ENCODE data around the gene CCNF. TPM values are rescaled to one million over a fixed set of nuclear protein-coding genes. Genes with fewer than 3 reads are reported as not detected.

CCNF gene
- total RNA-seq, 2 experiments from 2014 or later = 0.81 to 1.3 TPM

- H3K27me3 Mint-ChIP-seq = no peaks in the 10 kb centered on the region
- Histone ChIP-seq H3K9me3 (ENCODE audit: control insufficient read depth in 1 of 2, insufficient read depth in 1 of 2, low read length in 2 of 2) (no peaks in the 10 kb centered on the region), H3K27me3 (ENCODE audit: control insufficient read depth in 1 of 2, insufficient read depth in 2 of 2, low read length in 2 of 2) (no peaks in the 10 kb centered on the region), H3K36me3 (ENCODE audit: insufficient read depth, low read length) (no peaks in the 10 kb centered on the region), H3K4me3 (ENCODE audit: low read length) (no peak overlapping the region), H3K27ac (ENCODE audit: low read depth in 1 of 2, low read length in 2 of 2) (no peak overlapping the region), H3K4me1 (ENCODE audit: insufficient read depth, low read length) (peaks cover 6% of the 10 kb centered on the region)
- ATAC-seq (ENCODE audit: poor library complexity) (no peak), DNase-seq (peak in 2 of 14 experiments; percentile 50 to 56)
- H3K27ac Mint-ChIP-seq = no peak overlapping the region
- POLR2A ChIA-PET = no interaction called here
- no peak overlapping the region for H3K4me3 Mint-ChIP-seq
- no peak for TF ChIP-seq CTCF (IDR thresholded peaks at IDR 0.05)
- no peaks in the 10 kb centered on the region for H3K9me3 Mint-ChIP-seq
- H3K4me1 Mint-ChIP-seq (ENCODE audit: low read depth) = peaks cover 7% of the 10 kb centered on the region
- no peaks in the 10 kb centered on the region for H3K36me3 Mint-ChIP-seq (ENCODE audit: low read depth)
- CTCF ChIA-PET = no interaction called here
- intact Hi-C loops (cut with DNase I, micrococcal nuclease) = no loop called here
Measured at GRCh38 chr16:2507665-2508064, 78.4 kb downstream of the CCNF start.

Small RNA genes within 50 kb of the gene (microRNA-seq; reads per million reads assigned to microRNA genes)
- not detected for gene MIR6767 (ENCODE audit: borderline microRNAs expressed, borderline replicate concordance)
- not detected for gene MIR6768 (ENCODE audit: borderline microRNAs expressed, borderline replicate concordance)

Other genes with a start within 250 kb of the CCNF start
- gene CASKIN1, start 232.8 kb upstream of the CCNF start, total RNA-seq = under 1 TPM in 1 of 2 experiments, not detected in 1; 0.06 TPM
- gene MLST8, start 224.0 kb upstream of the CCNF start, total RNA-seq = 10 to 100 TPM; 22.9 to 26.4 TPM
- gene BRICD5, start 218.6 kb upstream of the CCNF start, total RNA-seq = 1 to 10 TPM; 4.2 to 5.0 TPM
- gene PGP, start 214.6 kb upstream of the CCNF start, total RNA-seq = 1 to 10 TPM; 8.1 to 8.5 TPM
- gene E4F1, start 205.9 kb upstream of the CCNF start, total RNA-seq = 10 to 100 TPM; 31.8 to 33.8 TPM
- under 1 TPM; 0.22 to 0.36 TPM for gene DNASE1L2, start 193.0 kb upstream of the CCNF start, total RNA-seq
- gene ECI1, start 177.9 kb upstream of the CCNF start, total RNA-seq = 10 to 100 TPM; 10.1 to 12.5 TPM
- gene RNPS1, start 161.3 kb upstream of the CCNF start, total RNA-seq = 100 to 1,000 TPM; 211 to 214 TPM
- 1 to 10 TPM; 7.0 to 7.7 TPM for gene ABCA3, start 88.7 kb upstream of the CCNF start, total RNA-seq
- under 1 TPM; 0.17 to 0.27 TPM for gene TEDC2, start 30.7 kb downstream of the CCNF start, total RNA-seq
- not detected for gene NTN3, start 41.9 kb downstream of the CCNF start, total RNA-seq
- gene TBC1D24, start 45.7 kb downstream of the CCNF start, total RNA-seq = 1 to 10 TPM; 1.2 to 2.1 TPM
- 100 to 1,000 TPM; 224 to 234 TPM for gene ATP6V0C, start 84.5 kb downstream of the CCNF start, total RNA-seq
- gene AMDHD2, start 90.9 kb downstream of the CCNF start, total RNA-seq = 100 to 1,000 TPM; 171 to 177 TPM
- gene CEMP1, start 102.0 kb downstream of the CCNF start, total RNA-seq = 1 to 10 TPM; 1.0 to 1.8 TPM
- 10 to 100 TPM; 46.1 to 51.1 TPM for gene PDPK1, start 108.6 kb downstream of the CCNF start, total RNA-seq

Measured in CD4-positive, alpha-beta T cell (primary cell).